DOHH2 (cell line): ENCODE data around the gene SUMO4.

Source experiments
- H3F3A ChIP-seq: fragments of 200-600 bp; sonication (generic), shearing (Covaris generic); 2 replicates; pipeline ENCODE4 v1.6.0; 2016; ENCODE audit warnings: antibody characterized with exemption, mild to moderate bottlenecking; ENCODE audit not compliant: control insufficient read depth, insufficient read depth
- H3K27ac ChIP-seq: fragments of 200-600 bp; sonication (generic); 2 replicates; pipeline ENCODE4 v1.5.1; 2014; ENCODE audit warnings: low read depth, mild to moderate bottlenecking, low read length, moderate library complexity
- H3K27me3 ChIP-seq: fragments of 200-600 bp; sonication (generic); 2 replicates; pipeline ENCODE4 v1.6.1; 2014; ENCODE audit warnings: mild to moderate bottlenecking, low read length, mixed read lengths; ENCODE audit not compliant: control insufficient read depth
- H3K36me3 ChIP-seq: fragments of 200-600 bp; sonication (generic); 2 replicates; pipeline ENCODE4 v1.6.1; 2014; ENCODE audit warnings: mild to moderate bottlenecking, low read length, moderate library complexity, mixed read lengths; ENCODE audit not compliant: control insufficient read depth
- H3K4me1 ChIP-seq: fragments of 200-600 bp; sonication (generic); 2 replicates; pipeline ENCODE4 v1.6.1; 2014; ENCODE audit warnings: mild to moderate bottlenecking, low read length, mixed read lengths; ENCODE audit not compliant: control insufficient read depth
- H3K4me2 ChIP-seq: fragments of 200-600 bp; sonication (generic); 2 replicates; pipeline ENCODE4 v1.6.0; 2014; ENCODE audit warnings: mild to moderate bottlenecking, low read length, moderate library complexity
- H3K4me3 ChIP-seq: fragments of 200-600 bp; sonication (generic); 2 replicates; pipeline ENCODE4 v1.5.1; 2014; ENCODE audit warnings: mild to moderate bottlenecking, low read length, mixed read lengths
- H3K79me2 ChIP-seq: fragments of 200-600 bp; sonication (generic); 2 replicates; pipeline ENCODE4 v1.6.1; 2014; ENCODE audit warnings: mild to moderate bottlenecking, low read length, mixed read lengths; ENCODE audit not compliant: control insufficient read depth
- H3K9me2 ChIP-seq: fragments of 200-600 bp; sonication (generic); replicated peaks from 2 replicates; pipeline ENCODE4 v1.6.1; 2014; ENCODE audit warnings: mild to moderate bottlenecking, low read length, mixed read lengths; ENCODE audit not compliant: control insufficient read depth
- H3K9me3 ChIP-seq: fragments of 200-600 bp; sonication (generic); 2 replicates; pipeline ENCODE4 v1.6.1; 2014; ENCODE audit warnings: antibody characterized with exemption, low read length, mixed read lengths; ENCODE audit not compliant: control insufficient read depth, insufficient read depth
- H4K20me1 ChIP-seq: fragments of 200-600 bp; sonication (generic); 2 replicates; pipeline ENCODE4 v1.6.0; 2014; ENCODE audit warnings: low read depth, mild to moderate bottlenecking, antibody characterized with exemption, low read length, moderate library complexity; ENCODE audit not compliant: control insufficient read depth, insufficient read depth
- CTCF ChIP-seq: fragments of 200-600 bp; sonication (generic); IDR thresholded peaks from one replicate; pipeline ENCODE4 v1.5.1; 2014; ENCODE audit warnings: antibody characterized with exemption, mild to moderate bottlenecking, low read depth, low read length; ENCODE audit not compliant: poor library complexity, severe bottlenecking
- EZH2phosphoT487 ChIP-seq: fragments of 200-600 bp; sonication (generic); IDR thresholded peaks from 2 replicates; pipeline ENCODE4 v1.6.1; 2017; ENCODE audit warnings: borderline replicate concordance, mild to moderate bottlenecking, antibody characterized with exemption, low read length, moderate library complexity, mixed read lengths

SUMO4 gene

GRCh38 chr6:149410557-149410956 is 10.5 kb downstream of the SUMO4 start:
- Histone ChIP-seq H3K9me3 (no peaks in the 10 kb centered on the region), H3K4me3 (no peak overlapping the region), H3K27me3 (no peaks in the 10 kb centered on the region), H3F3A (peaks cover 4% of the 10 kb centered on the region; the same call in 1 of the 2 replicates), H3K79me2 (no peaks in the 10 kb centered on the region), H3K9me2 (no peaks in the 10 kb centered on the region), H3K36me3 (peaks cover 23% of the 10 kb centered on the region), H3K4me1 (no peaks in the 10 kb centered on the region), H3K4me2 (no peak overlapping the region), H3K27ac (no peak overlapping the region), H4K20me1 (no peaks in the 10 kb centered on the region)
- TF ChIP-seq CTCF (no peak), EZH2phosphoT487 (no peak)

DNA sequence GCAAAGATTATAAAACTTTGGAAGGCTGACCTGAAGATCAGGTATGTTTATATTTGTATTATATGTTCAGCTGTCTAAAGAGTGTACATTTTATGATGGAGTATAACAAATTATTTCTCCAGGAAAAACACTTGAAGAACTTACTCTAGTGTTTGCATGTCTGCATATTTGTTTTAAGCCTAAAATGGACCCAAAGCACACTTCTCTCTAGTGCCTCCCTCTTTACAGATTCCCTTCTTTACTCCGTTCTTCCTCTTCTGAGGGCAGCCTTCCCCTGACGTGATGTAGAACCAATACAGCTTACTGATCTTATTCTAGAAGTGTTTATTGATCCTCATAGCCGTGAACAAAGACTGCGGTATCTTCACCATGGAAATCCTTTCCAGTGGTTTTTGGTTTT is 13.9 kb downstream of the SUMO4 start:
- Histone ChIP-seq H3K9me2 (no peaks in the 10 kb centered on the region), H3K4me2 (no peak overlapping the region), H3K79me2 (no peaks in the 10 kb centered on the region), H3K4me3 (no peak overlapping the region), H3K4me1 (no peaks in the 10 kb centered on the region), H3F3A (peaks cover 4% of the 10 kb centered on the region; the same call in 1 of the 2 replicates), H3K27ac (no peak overlapping the region), H3K27me3 (no peaks in the 10 kb centered on the region), H4K20me1 (no peaks in the 10 kb centered on the region), H3K36me3 (peaks cover 19% of the 10 kb centered on the region), H3K9me3 (no peaks in the 10 kb centered on the region)
- TF ChIP-seq CTCF = no peak

- peaks cover 12% of the 10 kb centered on the region for H3K36me3 ChIP-seq
- H3K27ac ChIP-seq = no peak overlapping the region
- H4K20me1 ChIP-seq = no peaks in the 10 kb centered on the region
- H3K4me2 ChIP-seq = no peak overlapping the region
- H3K4me3 ChIP-seq = no peak overlapping the region
- H3K4me1 ChIP-seq = no peaks in the 10 kb centered on the region
- H3F3A ChIP-seq = peaks cover 4% of the 10 kb centered on the region; the same call in 1 of the 2 replicates
- no peak for TF ChIP-seq EZH2phosphoT487
- TF ChIP-seq CTCF = no peak
- no peaks in the 10 kb centered on the region for H3K27me3 ChIP-seq
- no peaks in the 10 kb centered on the region for H3K9me2 ChIP-seq
- H3K79me2 ChIP-seq = no peaks in the 10 kb centered on the region
- no peaks in the 10 kb centered on the region for H3K9me3 ChIP-seq
These were observed 14.8 kb downstream of the SUMO4 start for GRCh38 chr6:149414821-149415220.
